HFFc6 (cell line): ENCODE results near the gene PI4KB. TPM values are rescaled to one million over a fixed set of nuclear protein-coding genes. Genes with fewer than 3 reads are reported as not detected.

ENCODE experiments used
- DNase-seq: peaks from one replicate; pipeline ENCODE4 v3.0.0-alpha.2; 2018
- H3K27ac Mint-ChIP-seq: 2 replicates; pipeline ENCODE4 v1.8.0; 2020; ENCODE audit warnings: mild to moderate bottlenecking, mixed read lengths
- H3K27me3 Mint-ChIP-seq: 2 replicates; pipeline ENCODE4 v1.8.0; 2021; ENCODE audit warnings: mild to moderate bottlenecking, moderate library complexity, mixed read lengths; ENCODE audit not compliant: insufficient read depth
- H3K36me3 Mint-ChIP-seq: 2 replicates; pipeline ENCODE4 v1.8.0; 2021; ENCODE audit warnings: low read depth, mixed read lengths
- H3K4me1 Mint-ChIP-seq: 2 replicates; pipeline ENCODE4 v1.8.0; 2020; ENCODE audit warnings: low read depth, mixed read lengths
- H3K4me3 Mint-ChIP-seq: 2 replicates; pipeline ENCODE4 v1.8.0; 2020; ENCODE audit warnings: mild to moderate bottlenecking, moderate library complexity, mixed read lengths
- H3K9me3 Mint-ChIP-seq: 2 replicates; pipeline ENCODE4 v1.8.0; 2020; ENCODE audit warnings: mild to moderate bottlenecking, mixed read lengths
- total RNA-seq, 6 experiments: library from RNA; stranded (reverse); fragmentation: NEBNext Ultra II Directional; extraction: Animal tissue kit (Norgen Biotek cat#: 25700); gene quantifications; 2 replicates in 1 of 6; 3 replicates in 5 of 6; pipeline ENCODE4 v1.2.3, GENCODE V29; 2021
- TF ChIP-seq, protein P1 (sequence below): fragments of 200-600 bp; sonication (generic); IDR thresholded peaks from 2 replicates; pipeline ENCODE4 v1.5.0; 2021; ENCODE audit warnings: antibody characterized with exemption, mild to moderate bottlenecking

Gene PI4KB
- total RNA-seq, 6 experiments from 2014 or later, result 63.6 to 73.0 (median 70.0) TPM

DNA sequence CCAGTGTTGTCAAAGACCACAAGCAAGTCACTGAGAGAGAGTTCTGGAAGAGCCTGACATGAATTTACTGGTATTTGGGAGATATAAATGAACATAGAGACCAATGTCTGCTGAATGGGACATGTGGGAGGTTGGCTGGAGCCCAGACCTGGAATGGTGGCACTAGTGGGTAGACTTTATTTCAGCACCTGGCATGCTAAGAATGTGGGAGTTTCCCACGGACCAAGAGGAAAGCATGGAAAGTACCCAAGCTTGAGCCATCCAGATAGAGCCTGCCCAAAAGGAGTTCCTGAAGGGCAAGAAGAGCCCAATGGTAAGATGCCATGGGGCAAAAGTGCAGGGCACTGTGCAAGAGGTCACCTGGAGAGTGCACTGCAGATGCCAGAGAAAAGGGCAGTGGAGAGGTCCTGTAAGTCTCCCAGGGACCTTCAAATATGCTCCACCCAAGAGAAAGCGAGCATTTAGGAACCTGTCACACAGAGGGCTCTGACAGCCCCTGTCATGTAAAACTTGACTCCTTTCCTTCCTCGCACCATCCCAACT, 53.2 kb downstream of the PI4KB start:
- Mint-ChIP-seq H3K4me3 (no peak overlapping the region), H3K4me1 (no peaks in the 10 kb centered on the region; the same call in 1 of the 2 replicates), H3K27me3 (no peaks in the 10 kb centered on the region; the same call in none of the 2 replicates), H3K9me3 (no peaks in the 10 kb centered on the region), H3K27ac (no peak overlapping the region), H3K36me3 (peaks cover 17% of the 10 kb centered on the region)
- no peak for DNase-seq
- TF ChIP-seq, protein P1, sequence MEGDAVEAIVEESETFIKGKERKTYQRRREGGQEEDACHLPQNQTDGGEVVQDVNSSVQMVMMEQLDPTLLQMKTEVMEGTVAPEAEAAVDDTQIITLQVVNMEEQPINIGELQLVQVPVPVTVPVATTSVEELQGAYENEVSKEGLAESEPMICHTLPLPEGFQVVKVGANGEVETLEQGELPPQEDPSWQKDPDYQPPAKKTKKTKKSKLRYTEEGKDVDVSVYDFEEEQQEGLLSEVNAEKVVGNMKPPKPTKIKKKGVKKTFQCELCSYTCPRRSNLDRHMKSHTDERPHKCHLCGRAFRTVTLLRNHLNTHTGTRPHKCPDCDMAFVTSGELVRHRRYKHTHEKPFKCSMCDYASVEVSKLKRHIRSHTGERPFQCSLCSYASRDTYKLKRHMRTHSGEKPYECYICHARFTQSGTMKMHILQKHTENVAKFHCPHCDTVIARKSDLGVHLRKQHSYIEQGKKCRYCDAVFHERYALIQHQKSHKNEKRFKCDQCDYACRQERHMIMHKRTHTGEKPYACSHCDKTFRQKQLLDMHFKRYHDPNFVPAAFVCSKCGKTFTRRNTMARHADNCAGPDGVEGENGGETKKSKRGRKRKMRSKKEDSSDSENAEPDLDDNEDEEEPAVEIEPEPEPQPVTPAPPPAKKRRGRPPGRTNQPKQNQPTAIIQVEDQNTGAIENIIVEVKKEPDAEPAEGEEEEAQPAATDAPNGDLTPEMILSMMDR, result no peak

DNA sequence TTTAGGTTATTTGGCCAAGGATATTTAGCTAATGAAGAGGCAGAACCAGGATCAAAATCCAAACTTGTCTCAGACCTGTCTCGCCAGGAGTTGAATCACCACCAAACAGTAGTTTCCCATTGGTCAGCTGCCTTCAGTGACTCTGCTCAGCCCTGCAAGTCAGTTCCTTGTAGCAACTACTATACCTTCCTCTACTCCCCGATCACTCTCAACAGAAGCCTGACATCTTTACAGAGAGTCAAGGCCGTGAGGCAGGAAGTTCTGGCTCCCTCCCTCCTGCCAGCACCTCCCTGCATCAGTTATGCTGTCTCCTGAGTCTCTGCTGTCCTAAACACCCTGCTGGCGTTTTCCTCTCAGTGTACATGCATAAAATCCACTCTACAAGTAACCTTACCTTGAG, 59.5 kb downstream of the PI4KB start:
- TF ChIP-seq, protein P1, result no peak
- H3K9me3 Mint-ChIP-seq, result no peaks in the 10 kb centered on the region
- DNase-seq, result no peak
- no peaks in the 10 kb centered on the region; the same call in 1 of the 2 replicates for H3K27me3 Mint-ChIP-seq
- no peak overlapping the region for H3K27ac Mint-ChIP-seq
- H3K4me3 Mint-ChIP-seq, result no peak overlapping the region
- H3K4me1 Mint-ChIP-seq, result no peaks in the 10 kb centered on the region
- H3K36me3 Mint-ChIP-seq, result peaks cover 44% of the 10 kb centered on the region

DNA sequence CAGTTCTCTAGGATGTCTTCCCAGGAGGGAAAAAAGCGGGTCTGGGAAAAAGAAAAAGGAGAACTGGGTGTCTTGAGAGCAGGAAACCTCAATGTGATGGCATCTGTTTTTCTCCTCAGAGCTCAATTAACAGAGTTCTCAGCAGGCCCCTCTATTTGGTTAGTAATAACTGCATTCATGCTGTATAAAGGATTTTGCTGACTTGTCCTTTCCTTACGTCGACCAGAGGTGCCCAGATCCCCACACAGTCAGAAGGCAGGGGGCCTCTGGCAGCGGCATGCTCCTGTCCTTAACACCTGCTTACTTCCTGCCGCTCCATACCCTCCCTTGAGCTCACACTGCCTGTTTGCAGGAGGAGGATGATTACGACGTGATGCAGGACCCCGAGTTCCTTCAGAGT, 60.4 kb downstream of the PI4KB start:
- peaks cover 45% of the 10 kb centered on the region for H3K36me3 Mint-ChIP-seq

DNA sequence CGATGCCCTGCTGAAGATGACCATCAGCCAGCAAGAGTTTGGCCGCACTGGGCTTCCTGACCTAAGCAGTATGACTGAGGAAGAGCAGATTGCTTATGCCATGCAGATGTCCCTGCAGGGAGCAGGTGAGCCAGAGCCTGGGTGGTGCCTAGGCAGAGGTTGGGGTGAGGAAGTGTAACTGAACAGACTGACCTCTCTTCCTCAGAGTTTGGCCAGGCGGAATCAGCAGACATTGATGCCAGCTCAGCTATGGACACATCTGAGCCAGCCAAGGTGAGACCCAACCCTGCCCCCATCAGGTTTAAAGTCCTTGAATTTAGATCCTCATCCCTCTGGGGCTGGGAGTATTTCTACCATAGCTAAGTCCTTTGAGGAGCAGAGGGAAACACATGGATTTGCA, 60.9 kb downstream of the PI4KB start:
- Mint-ChIP-seq H3K27me3 (no peaks in the 10 kb centered on the region; the same call in 1 of the 2 replicates), H3K4me3 (no peak overlapping the region), H3K36me3 (peaks cover 42% of the 10 kb centered on the region), H3K4me1 (no peaks in the 10 kb centered on the region), H3K27ac (no peak overlapping the region), H3K9me3 (no peaks in the 10 kb centered on the region)
- TF ChIP-seq, protein P1, result no peak
- no peak for DNase-seq

More for the DNA sequence above, 60.4 kb downstream of the PI4KB start:
- Mint-ChIP-seq H3K9me3 (no peaks in the 10 kb centered on the region), H3K4me1 (no peaks in the 10 kb centered on the region), H3K4me3 (no peak overlapping the region), H3K27ac (no peak overlapping the region; the same call in 1 of the 2 replicates), H3K27me3 (no peaks in the 10 kb centered on the region; the same call in 1 of the 2 replicates)
- no peak for DNase-seq
- TF ChIP-seq, protein P1, result no peak

DNA sequence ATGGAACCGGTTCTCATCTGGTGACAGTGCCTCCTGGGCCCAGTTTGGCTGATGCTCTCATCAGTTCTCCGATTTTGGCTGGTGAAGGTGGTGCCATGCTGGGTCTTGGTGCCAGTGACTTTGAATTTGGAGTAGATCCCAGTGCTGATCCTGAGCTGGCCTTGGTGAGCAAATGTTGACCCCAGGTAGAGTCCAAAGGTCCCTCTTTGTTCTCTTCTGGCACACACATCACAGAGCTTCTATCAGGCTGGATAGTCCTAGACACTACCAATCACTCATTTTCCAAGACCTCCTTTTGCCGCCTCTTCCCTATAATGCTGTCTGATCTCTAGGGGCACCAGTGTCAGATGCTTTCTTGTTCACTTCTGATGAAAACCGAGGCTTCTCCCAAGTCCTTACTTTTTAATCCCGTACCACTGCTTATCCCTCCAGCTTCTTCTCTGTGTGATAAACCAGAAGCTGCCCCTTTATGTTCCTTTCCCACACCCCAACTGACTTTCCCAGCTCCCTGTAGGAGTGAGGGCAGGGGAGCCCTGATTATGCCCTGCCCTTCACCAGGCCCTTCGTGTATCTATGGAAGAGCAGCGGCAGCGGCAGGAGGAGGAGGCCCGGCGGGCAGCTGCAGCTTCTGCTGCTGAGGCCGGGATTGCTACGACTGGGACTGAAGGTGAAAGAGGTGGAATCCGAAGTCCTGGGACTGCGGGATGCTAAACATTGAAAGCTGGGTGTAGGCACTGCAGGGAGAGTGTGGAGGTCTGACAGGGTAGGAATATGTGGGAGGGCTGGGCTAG, 61.6 kb downstream of the PI4KB start:
- TF ChIP-seq, protein P1, result no peak
- Mint-ChIP-seq H3K4me1 (no peaks in the 10 kb centered on the region), H3K36me3 (peaks cover 41% of the 10 kb centered on the region), H3K27ac (no peak overlapping the region), H3K4me3 (no peak overlapping the region), H3K9me3 (no peaks in the 10 kb centered on the region), H3K27me3 (no peaks in the 10 kb centered on the region)
- DNase-seq, result no peak
